SK-N-SH (cell line): Measurements from ENCODE around the gene SAMD1. TPM values are rescaled to one million over a fixed set of nuclear protein-coding genes. Genes with fewer than 3 reads are reported as not detected.
A peak's percentile ranks its signal among the peaks of the same experiment; 100 is the strongest.

Experiments used
- CTCF ChIA-PET: fragments of 300-600, 350-600 bp; formaldehyde crosslinking; extraction: SDS; loops from one replicate; lab custom pipeline; 2021; lab: Yijun Ruan, JAX
- POLR2A ChIA-PET: fragments of 350-600 bp; sonication (Branson Sonifier 250); formaldehyde crosslinking; extraction: SDS; loops from one replicate; lab custom pipeline; 2020; ENCODE audit warnings: antibody characterized with exemption, inconsistent platforms; lab: Yijun Ruan, JAX
- DNase-seq: peaks from one replicate; pipeline ENCODE4 v3.0.0; 2012
- H2AFZ ChIP-seq: fragments of 200-600 bp; sonication (generic); 2 replicates; pipeline ENCODE4 v1.8.1; 2016; ENCODE audit warnings: antibody characterized with exemption, mild to moderate bottlenecking, low read depth
- H3F3A ChIP-seq: fragments of 200-600 bp; sonication (generic); replicated peaks from 2 replicates; pipeline ENCODE3; 2016; ENCODE audit warnings: antibody characterized with exemption, mild to moderate bottlenecking; ENCODE audit not compliant: insufficient read depth
- H3K27ac ChIP-seq, 2 experiments: fragments of 200-500 bp in 1 of 2; fragments of 200-600 bp in 1 of 2; sonication (Bioruptor generic) in 1 of 2; sonication (generic), shearing (Covaris generic) in 1 of 2; 2 replicates each; pipeline versions ENCODE4 v1.5.1 to v1.6.1; 2014 to 2016; ENCODE audit warnings: low read depth in 2 of 2, inconsistent platforms in 1 of 2, low read length in 1 of 2, mild to moderate bottlenecking in 1 of 2, mixed read lengths in 1 of 2
- H3K27me3 ChIP-seq: fragments of 200-600 bp; sonication (generic), shearing (Covaris generic); 2 replicates; pipeline ENCODE4 v1.6.1; 2016; ENCODE audit warnings: mixed run types; ENCODE audit not compliant: insufficient read depth
- H3K36me3 ChIP-seq, 2 experiments: fragments of 200-500 bp in 1 of 2; fragments of 200-600 bp in 1 of 2; sonication (Bioruptor generic) in 1 of 2; sonication (generic) in 1 of 2; replicated peaks in 1 of 2; 2 replicates each; pipeline versions ENCODE3 to v1.5.1; 2014 to 2016; ENCODE audit warnings: low read length in 1 of 2, mild to moderate bottlenecking in 1 of 2; ENCODE audit not compliant: insufficient read depth in 2 of 2, control insufficient read depth in 1 of 2
- H3K4me1 ChIP-seq, 2 experiments: fragments of 200-500 bp in 1 of 2; fragments of 200-600 bp in 1 of 2; sonication (Bioruptor generic) in 1 of 2; sonication (generic), shearing (Covaris generic) in 1 of 2; 2 replicates each; pipeline versions ENCODE4 v1.5.1 to v1.6.1; 2014 to 2016; ENCODE audit warnings: low read depth in 1 of 2, low read length in 1 of 2, mixed run types in 1 of 2; ENCODE audit not compliant: insufficient read depth in 2 of 2, control insufficient read depth in 1 of 2
- H3K4me2 ChIP-seq: fragments of 200-600 bp; sonication (generic), shearing (Covaris generic); 2 replicates; pipeline ENCODE4 v1.6.1; 2017; ENCODE audit warnings: mixed run types
- H3K4me3 ChIP-seq, 2 experiments: fragments of 200-500 bp in 1 of 2; fragments of 200-600 bp in 1 of 2; sonication (Bioruptor generic) in 1 of 2; sonication (generic), shearing (Covaris generic) in 1 of 2; 2 replicates each; pipeline versions ENCODE4 v1.5.1 to v1.8.1; 2014 to 2016; ENCODE audit warnings: low read depth in 2 of 2, inconsistent platforms in 1 of 2, low read length in 1 of 2, mild to moderate bottlenecking in 1 of 2, mixed read lengths in 1 of 2, moderate library complexity in 1 of 2
- H3K79me2 ChIP-seq: fragments of 200-600 bp; sonication (generic); 2 replicates; pipeline ENCODE4 v1.8.1; 2017; ENCODE audit warnings: mild to moderate bottlenecking; ENCODE audit not compliant: insufficient read depth
- H3K9ac ChIP-seq: fragments of 200-600 bp; sonication (generic); 2 replicates; pipeline ENCODE4 v1.6.1; 2017; ENCODE audit warnings: mixed run types
- H3K9me2 ChIP-seq: fragments of 200-600 bp; sonication (generic); 2 replicates; pipeline ENCODE4 v1.6.1; 2017; ENCODE audit warnings: mixed run types
- H3K9me3 ChIP-seq: fragments of 200-600 bp; sonication (generic); 2 replicates; pipeline ENCODE4 v1.6.1; 2017; ENCODE audit warnings: mixed run types, mild to moderate bottlenecking, moderate library complexity
- H4K20me1 ChIP-seq: fragments of 200-600 bp; sonication (generic); 2 replicates; pipeline ENCODE4 v1.6.1; 2017; ENCODE audit warnings: mild to moderate bottlenecking, mixed run types; ENCODE audit not compliant: insufficient read depth
- CTCF ChIP-seq: fragments of 200-600 bp; sonication (generic); IDR thresholded peaks from 2 replicates; pipeline ENCODE4 v1.6.1; 2017; ENCODE audit warnings: antibody characterized with exemption, mild to moderate bottlenecking, moderate library complexity
- FOXM1 ChIP-seq: IDR thresholded peaks from 2 replicates; pipeline ENCODE4 v1.4.0; 2012; ENCODE audit warnings: low read depth, mild to moderate bottlenecking
- GABPA ChIP-seq: IDR thresholded peaks from 2 replicates; pipeline ENCODE4 v1.4.0; 2012; ENCODE audit warnings: low read depth, mild to moderate bottlenecking
- GATA2 ChIP-seq: sonication (generic); formaldehyde crosslinking; IDR thresholded peaks from 2 replicates; pipeline ENCODE4 v1.5.0; 2020; ENCODE audit warnings: mild to moderate bottlenecking, missing genetic modification reagents
- MEF2A ChIP-seq: IDR thresholded peaks from 2 replicates; pipeline ENCODE4 v1.4.0; 2012; ENCODE audit warnings: low read depth, borderline replicate concordance
- NFIC ChIP-seq: IDR thresholded peaks from 2 replicates; pipeline ENCODE4 v1.4.0; 2012; ENCODE audit warnings: borderline replicate concordance
- RCOR1 ChIP-seq: fragments of 150-350 bp; IDR thresholded peaks from 2 replicates; pipeline ENCODE4 v1.6.1; 2017; ENCODE audit warnings: antibody characterized with exemption, low read length
- USF1 ChIP-seq: IDR thresholded peaks from 2 replicates; pipeline ENCODE4 v1.4.0; 2012; ENCODE audit warnings: low read depth, borderline replicate concordance
- ZBTB33 ChIP-seq: IDR thresholded peaks from 2 replicates; pipeline ENCODE4 v1.4.0; 2012; ENCODE audit warnings: low read depth, borderline replicate concordance
- whole genome bisulfite sequencing: methylation state at CpG from one replicate; pipeline ENCODE4 v1.1.6; 2017; ENCODE audit warnings: low lambda C conversion rate; 5-methylcytosine and 5-hydroxymethylcytosine counted together
- polyA plus RNA-seq, 3 experiments: library from polyadenylated mRNA; depleted of rRNA; stranded (reverse); fragments of >200 nt; gene quantifications; 2 replicates each; pipeline ENCODE4 v1.2.3, GENCODE V29; 2012

The SAMD1 gene
- polyA plus RNA-seq, 1 of the 3 experiments (the other 2 are of a cell fraction) = 19.0 TPM

- TF ChIP-seq USF1 (no peak), MEF2A (no peak), ZBTB33 (no peak)
Measured at GRCh38 chr19:14127176-14127575, 36.6 kb upstream of the SAMD1 start (continued).

- Histone ChIP-seq H3K9ac (no peak overlapping the region), H3K36me3 (peaks cover 0 to 2% of the 10 kb centered on the region in 2 experiments), H3K4me2 (no peak overlapping the region), H3K27ac (no peak overlapping the region), H3K79me2 (no peaks in the 10 kb centered on the region), H3K4me1 (peaks cover 11 to 22% of the 10 kb centered on the region in 2 experiments), H3K4me3 (no peak overlapping the region), H3K27me3 (no peaks in the 10 kb centered on the region), H2AFZ (no peak overlapping the region), H4K20me1 (no peaks in the 10 kb centered on the region), H3K9me2 (no peaks in the 10 kb centered on the region), H3K9me3 (no peaks in the 10 kb centered on the region), H3F3A (peaks cover 15% of the 10 kb centered on the region)
- DNase-seq = no peak
- POLR2A ChIA-PET = interaction anchor here (0.9 kb wide), 1 partner anchor 13 kb away, joined by 3 read pairs; the partner anchor contains the start of gene ASF1B
- 98% methylated on average over 6 of the region's 6 CpGs for WGBS
- TF ChIP-seq CTCF (no peak), NFIC (no peak)
- CTCF ChIA-PET = interaction anchor here (1.0 to 1.6 kb wide), 3 partner anchors 14 to 283 kb away, joined by 3 to 10 read pairs (median 4); partner anchors contain the start of gene ASF1B
Measured at GRCh38 chr19:14122924-14123323, 32.4 kb upstream of the SAMD1 start.

- peaks cover 18% of the 10 kb centered on the region for H3K79me2 ChIP-seq
- peaks cover 15% of the 10 kb centered on the region for H3F3A ChIP-seq
- peaks cover 0 to 2% of the 10 kb centered on the region in 2 experiments for H3K36me3 ChIP-seq
- CTCF ChIA-PET = interaction anchor here (3.7 kb wide), 1 partner anchor 16 kb away, joined by 22 read pairs; the partner anchor contains the start of gene ASF1B
- peaks cover 15 to 36% of the 10 kb centered on the region in 2 experiments for H3K4me1 ChIP-seq
- 83% methylated on average over 2 of the region's 7 CpGs for WGBS
- no peak overlapping the region for H3K4me2 ChIP-seq
- no peaks in the 10 kb centered on the region for H3K27me3 ChIP-seq
- TF ChIP-seq RCOR1 (no peak), GATA2 (CRISPR knock-in tag) (no peak), GABPA (no peak), FOXM1 (no peak), USF1 (no peak), CTCF (no peak)
- TF ChIP-seq, all 33 proteins: peak for 0
- POLR2A ChIA-PET = no interaction called here
- Histone ChIP-seq H3K9ac (no peak overlapping the region), H2AFZ (no peak overlapping the region), H4K20me1 (no peaks in the 10 kb centered on the region), H3K27ac (peak overlapping the region in 1 of 2 experiments; percentile 98; a peak in 1 of 4 replicates), H3K4me3 (no peak overlapping the region), H3K9me3 (no peaks in the 10 kb centered on the region), H3K9me2 (no peaks in the 10 kb centered on the region)
- no peak for DNase-seq
Measured at GRCh38 chr19:14120497-14120780, 29.9 kb upstream of the SAMD1 start.
